SK-N-SH treated with all-trans-retinoic acid at 6 μM for 48 hours (cell line): ENCODE measurements around the gene MRPL11.
"Not testable (repeated sequence)": the region's sequence is repeated elsewhere in the genome, so short reads cannot be mapped to it uniquely, and the experiment has no call there.

Source experiments
- ARNTL ChIP-seq: fragments of 450-650 bp; formaldehyde crosslinking; IDR thresholded peaks from 2 replicates; pipeline ENCODE4 v1.5.0; 2020; ENCODE audit warnings: low read depth, mild to moderate bottlenecking, moderate library complexity, borderline replicate concordance
- BACH2 ChIP-seq: fragments of 250-450 bp; sonication (Bioruptor Pico); IDR thresholded peaks from 2 replicates; pipeline ENCODE4 v1.9.0; 2021; ENCODE audit warnings: mild to moderate bottlenecking, borderline replicate concordance
- CREB5 ChIP-seq: fragments of 250-450 bp; sonication (Bioruptor Pico); IDR thresholded peaks from 2 replicates; pipeline ENCODE4 v1.5.1; 2020; ENCODE audit warnings: low read depth, mild to moderate bottlenecking, moderate library complexity
- CSDC2 ChIP-seq: fragments of 250-450 bp; sonication (Bioruptor Pico); IDR thresholded peaks from 2 replicates; pipeline ENCODE4 v1.5.0; 2020; ENCODE audit warnings: mild to moderate bottlenecking, moderate library complexity
- ESRRG ChIP-seq: fragments of 250-450 bp; sonication (Bioruptor Pico); IDR thresholded peaks from 2 replicates; pipeline ENCODE4 v1.6.1; 2021; ENCODE audit warnings: mild to moderate bottlenecking
- GLIS3 ChIP-seq: fragments of 250-450 bp; sonication (Bioruptor Pico); IDR thresholded peaks from 2 replicates; pipeline ENCODE4 v1.5.0; 2020; ENCODE audit warnings: mild to moderate bottlenecking, moderate library complexity
- SNAI2 ChIP-seq: fragments of 250-450 bp; sonication (Bioruptor Pico); IDR thresholded peaks from 2 replicates; pipeline ENCODE4 v1.5.0; 2020; ENCODE audit warnings: mild to moderate bottlenecking, moderate library complexity
- ZNF565 ChIP-seq: fragments of 450-650 bp; formaldehyde crosslinking; conservative IDR thresholded peaks from 2 replicates; pipeline ENCODE4 v1.5.0; 2020; ENCODE audit warnings: low read depth, mild to moderate bottlenecking, moderate library complexity
- ZNF8 ChIP-seq: fragments of 450-650 bp; formaldehyde crosslinking; IDR thresholded peaks from 2 replicates; pipeline ENCODE4 v1.5.0; 2020; ENCODE audit warnings: mild to moderate bottlenecking, moderate library complexity

DNA sequence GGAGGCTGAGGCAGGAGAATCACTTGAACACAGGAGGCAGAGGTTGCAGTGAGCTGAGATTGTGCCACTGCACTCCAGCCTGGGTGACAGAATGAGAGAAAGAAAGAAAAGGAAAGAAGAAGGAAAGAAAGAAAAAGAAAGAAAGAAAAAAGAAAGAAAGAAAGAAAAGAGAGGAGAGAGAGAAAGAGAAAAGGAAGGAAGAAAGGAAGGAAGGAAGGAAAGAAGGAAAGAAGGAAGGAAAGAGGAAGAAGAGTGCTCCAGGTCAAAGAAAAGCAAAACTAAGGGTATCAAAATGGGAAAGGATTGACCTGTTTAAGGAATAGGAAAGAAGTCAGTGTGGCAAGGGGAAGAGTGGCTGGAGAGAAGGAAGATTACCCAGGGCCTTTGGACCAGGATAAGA, 7.4 kb downstream of the MRPL11 start:
- TF ChIP-seq ZNF8 (CRISPR knock-in tag); CSDC2 (CRISPR knock-in tag); ESRRG (CRISPR knock-in tag); SNAI2 (CRISPR knock-in tag); CREB5 (CRISPR knock-in tag); ARNTL (CRISPR knock-in tag); GLIS3; ZNF565 (CRISPR knock-in tag); BACH2 (CRISPR knock-in tag): not testable (repeated sequence)
